ENCODE results near the gene RASA2. TPM values are rescaled to one million over a fixed set of nuclear protein-coding genes. Genes with fewer than 3 reads are reported as not detected.

Gene RASA2
- total RNA-seq, 1 experiment from 2014 or later = 14.5 TPM

GRCh38 chr3:141444586-141445285 is 42.1 kb upstream of the RASA2 start:
- Histone ChIP-seq H3K36me3 (ENCODE audit: control insufficient read depth, insufficient read depth, low read length) (peaks cover 10% of the 10 kb centered on the region; the same call in 1 of the 2 replicates), H3K4me3 (ENCODE audit: low read depth in 2 of 2, low read length in 2 of 2) (no peak overlapping the region), H3K9me3 (ENCODE audit: control insufficient read depth, insufficient read depth, low read depth, low read length) (no peaks in the 10 kb centered on the region), H3K27ac (ENCODE audit: low read length) (no peak overlapping the region), H3K4me1 (ENCODE audit: control insufficient read depth, insufficient read depth, low read length) (no peaks in the 10 kb centered on the region), H3K27me3 (ENCODE audit: control insufficient read depth, insufficient read depth, low read length) (no peaks in the 10 kb centered on the region)
- TF ChIP-seq CTCF (IDR thresholded peaks at IDR 0.05) = no peak
- TF ChIP-seq SIN3A (IDR thresholded peaks at IDR 0.05; ENCODE audit: borderline replicate concordance, insufficient read depth, low read depth, low read length) = no peak
- no peak for TF ChIP-seq TCF7L2 (IDR thresholded peaks at IDR 0.05; ENCODE audit: low read depth, low read length)
- no peak for TF ChIP-seq REST (IDR thresholded peaks at IDR 0.05; ENCODE audit: insufficient read depth in 1 of 2, low read depth in 2 of 2, low read length in 1 of 2)
- TF ChIP-seq POLR2AphosphoS5 (IDR thresholded peaks at IDR 0.05; ENCODE audit: low read depth, low read length) = no peak
- ChIA-PET CTCF (no interaction called here), POLR2A (no interaction called here)
- in situ Hi-C loops (cut with HindIII; ENCODE audit: low pct_unique_long_range_greater_than_20kb, low sequenced_read_pairs) = no loop called here
- DNase-seq (ENCODE audit: low read depth, low spot score) (no peak), ATAC-seq (no peak)
- no TSS peak for BruUV-seq (replicated peaks)
- intact Hi-C loops (cut with micrococcal nuclease; ENCODE audit: unreplicated experiment) = no loop called here

GRCh38 chr3:141445990-141446389 is 40.8 kb upstream of the RASA2 start:
- CTCF ChIA-PET = no interaction called here
- H3K27me3 ChIP-seq (ENCODE audit: control insufficient read depth, insufficient read depth, low read length) = no peaks in the 10 kb centered on the region
- H3K27ac ChIP-seq (ENCODE audit: low read length) = no peak overlapping the region
- TF ChIP-seq CTCF (IDR thresholded peaks at IDR 0.05) (no peak), TCF7L2 (IDR thresholded peaks at IDR 0.05; ENCODE audit: low read depth, low read length) (no peak), SIN3A (IDR thresholded peaks at IDR 0.05; ENCODE audit: borderline replicate concordance, insufficient read depth, low read depth, low read length) (no peak), POLR2AphosphoS5 (IDR thresholded peaks at IDR 0.05; ENCODE audit: low read depth, low read length) (no peak), REST (IDR thresholded peaks at IDR 0.05; ENCODE audit: insufficient read depth in 1 of 2, low read depth in 2 of 2, low read length in 1 of 2) (no peak)
- intact Hi-C loops (cut with micrococcal nuclease; ENCODE audit: unreplicated experiment) = no loop called here
- H3K4me1 ChIP-seq (ENCODE audit: control insufficient read depth, insufficient read depth, low read length) = no peaks in the 10 kb centered on the region
- no TSS peak for BruUV-seq (replicated peaks)
- DNase-seq (ENCODE audit: low read depth, low spot score) (no peak), ATAC-seq (no peak)
- in situ Hi-C loops (cut with HindIII; ENCODE audit: low pct_unique_long_range_greater_than_20kb, low sequenced_read_pairs) = no loop called here
- no peak overlapping the region for H3K4me3 ChIP-seq (ENCODE audit: low read depth in 2 of 2, low read length in 2 of 2)
- no peaks in the 10 kb centered on the region for H3K9me3 ChIP-seq (ENCODE audit: control insufficient read depth, insufficient read depth, low read depth, low read length)
- POLR2A ChIA-PET = no interaction called here
- H3K36me3 ChIP-seq (ENCODE audit: control insufficient read depth, insufficient read depth, low read length) = peaks cover 10% of the 10 kb centered on the region; the same call in 1 of the 2 replicates
